GM23248 (cell line): ENCODE data around the gene PRDM12. TPM values are rescaled to one million over a fixed set of nuclear protein-coding genes. Genes with fewer than 3 reads are reported as not detected.

Experiments used
- DNase-seq: peaks from one replicate; pipeline ENCODE4 v3.0.0-alpha.2; 2015
- H2AFZ ChIP-seq: fragments of 200-600 bp; sonication (generic); 2 replicates; pipeline ENCODE4 v1.6.1; 2016; ENCODE audit warnings: antibody characterized with exemption
- H3F3A ChIP-seq: fragments of 200-600 bp; sonication (generic); 2 replicates; pipeline ENCODE4 v1.6.1; 2016; ENCODE audit warnings: mild to moderate bottlenecking, antibody characterized with exemption, mixed run types; ENCODE audit not compliant: insufficient read depth
- H3K27ac ChIP-seq: fragments of 200-600 bp; sonication (generic); 2 replicates; pipeline ENCODE4 v1.5.1; 2016; ENCODE audit warnings: mild to moderate bottlenecking
- H3K27me3 ChIP-seq: fragments of 200-600 bp; sonication (generic); replicated peaks from 2 replicates; pipeline ENCODE4 v1.6.1; 2016; ENCODE audit warnings: mild to moderate bottlenecking; ENCODE audit not compliant: insufficient read depth
- H3K36me3 ChIP-seq: fragments of 200-600 bp; sonication (generic); 2 replicates; pipeline ENCODE4 v1.6.1; 2016; ENCODE audit warnings: low read depth, mild to moderate bottlenecking
- H3K4me1 ChIP-seq: fragments of 200-600 bp; sonication (generic); 2 replicates; pipeline ENCODE4 v1.6.1; 2016; ENCODE audit warnings: mild to moderate bottlenecking; ENCODE audit not compliant: insufficient read depth
- H3K4me2 ChIP-seq: fragments of 200-600 bp; sonication (generic); one replicate; pipeline ENCODE4 v1.6.1; 2016; ENCODE audit warnings: mild to moderate bottlenecking; ENCODE audit not compliant: unreplicated experiment
- H3K4me3 ChIP-seq: fragments of 200-600 bp; sonication (generic); 2 replicates; pipeline ENCODE4 v1.5.1; 2016; ENCODE audit warnings: mild to moderate bottlenecking
- H3K79me2 ChIP-seq: fragments of 200-600 bp; sonication (generic); 2 replicates; pipeline ENCODE4 v1.6.1; 2016; ENCODE audit warnings: mild to moderate bottlenecking; ENCODE audit not compliant: insufficient read depth
- H3K9ac ChIP-seq: fragments of 200-600 bp; sonication (generic); 2 replicates; pipeline ENCODE4 v1.6.1; 2016; ENCODE audit warnings: mild to moderate bottlenecking
- H3K9me2 ChIP-seq: fragments of 200-600 bp; sonication (generic); 2 replicates; pipeline ENCODE4 v1.6.1; 2016; ENCODE audit warnings: mixed run types, mild to moderate bottlenecking, moderate library complexity; ENCODE audit not compliant: insufficient read depth
- H3K9me3 ChIP-seq: fragments of 200-600 bp; sonication (generic); one replicate; pipeline ENCODE4 v1.6.1; 2017; ENCODE audit warnings: low read depth
- H4K20me1 ChIP-seq: fragments of 200-600 bp; sonication (generic); 2 replicates; pipeline ENCODE4 v1.6.0; 2016; ENCODE audit not compliant: insufficient read depth
- EZH2 ChIP-seq: fragments of 200-600 bp; sonication (generic); IDR thresholded peaks from 2 replicates; pipeline ENCODE4 v1.6.1; 2018; ENCODE audit warnings: antibody characterized with exemption, mild to moderate bottlenecking; ENCODE audit not compliant: insufficient read depth, poor library complexity, severe bottlenecking
- EZH2phosphoT487 ChIP-seq: fragments of 200-600 bp; sonication (generic); IDR thresholded peaks from 2 replicates; pipeline ENCODE4 v1.6.1; 2018; ENCODE audit warnings: antibody characterized with exemption, moderate library complexity, mild to moderate bottlenecking, low read depth; ENCODE audit not compliant: insufficient read depth
- whole genome bisulfite sequencing, 2 experiments: methylation state at CpG; one replicate each; pipeline ENCODE4 v1.1.6; 2015 to 2017; ENCODE audit warnings: low lambda C conversion rate in 2 of 2, low coverage in 1 of 2; ENCODE audit errors: missing lambda C conversion rate in 2 of 2; 5-methylcytosine and 5-hydroxymethylcytosine counted together
- in situ Hi-C: fragments of 300-500 bp; cut with MboI; formaldehyde crosslinking; loops from 2 replicates; pipeline ENCODE4 v1.15.0; 2020
- polyA plus RNA-seq: library from polyadenylated mRNA; unstranded; fragments of >200 nt; fragmentation: Nextera tagmentation; extraction: Ambion mirVana; gene quantifications from 2 replicates; pipeline ENCODE4 v1.2.1, GENCODE V29; 2016
- total RNA-seq: library from RNA; depleted of rRNA; stranded (reverse); fragments of >200 nt; shearing (Covaris generic); gene quantifications from 2 replicates; pipeline ENCODE4 v1.2.3, GENCODE V29; 2014

Gene PRDM12
- total and polyA plus RNA-seq, 2 experiments from 2014 or later: not detected

DNA sequence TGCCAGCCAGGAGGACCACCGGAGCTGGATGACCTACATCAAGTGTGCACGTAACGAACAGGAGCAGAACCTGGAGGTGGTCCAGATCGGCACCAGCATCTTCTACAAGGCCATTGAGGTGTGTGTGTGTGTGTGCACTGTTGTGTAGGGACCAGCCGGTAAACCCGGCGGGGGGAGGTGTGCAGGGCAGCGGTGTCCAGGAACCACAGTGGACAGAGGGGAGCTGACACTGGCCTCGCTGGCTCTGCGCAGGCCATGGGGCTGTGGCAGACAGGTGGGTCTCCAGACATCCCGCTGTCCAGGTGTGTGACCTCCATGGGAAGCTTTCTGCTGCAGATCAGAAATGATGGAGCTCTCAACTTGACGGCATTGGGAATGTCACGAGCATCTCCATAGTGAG lies 3.8 kb downstream of the PRDM12 start:
- Histone ChIP-seq H2AFZ (no peak overlapping the region), H3K27me3 (peaks cover 44% of the 10 kb centered on the region), H3K79me2 (no peaks in the 10 kb centered on the region), H3K4me3 (no peak overlapping the region), H3K9ac (no peak overlapping the region), H3K36me3 (no peaks in the 10 kb centered on the region), H3K27ac (no peak overlapping the region), H3K9me2 (no peaks in the 10 kb centered on the region), H3K9me3 (no peaks in the 10 kb centered on the region), H3F3A (no peaks in the 10 kb centered on the region), H3K4me1 (no peaks in the 10 kb centered on the region), H3K4me2 (no peak overlapping the region), H4K20me1 (no peaks in the 10 kb centered on the region)
- WGBS, 2 experiments: 90 to 92% methylated on average over 13 of the region's 13 CpGs
- DNase-seq: no peak
- in situ Hi-C loops: no loop called here
- no peak for TF ChIP-seq EZH2
- TF ChIP-seq EZH2phosphoT487: no peak

DNA sequence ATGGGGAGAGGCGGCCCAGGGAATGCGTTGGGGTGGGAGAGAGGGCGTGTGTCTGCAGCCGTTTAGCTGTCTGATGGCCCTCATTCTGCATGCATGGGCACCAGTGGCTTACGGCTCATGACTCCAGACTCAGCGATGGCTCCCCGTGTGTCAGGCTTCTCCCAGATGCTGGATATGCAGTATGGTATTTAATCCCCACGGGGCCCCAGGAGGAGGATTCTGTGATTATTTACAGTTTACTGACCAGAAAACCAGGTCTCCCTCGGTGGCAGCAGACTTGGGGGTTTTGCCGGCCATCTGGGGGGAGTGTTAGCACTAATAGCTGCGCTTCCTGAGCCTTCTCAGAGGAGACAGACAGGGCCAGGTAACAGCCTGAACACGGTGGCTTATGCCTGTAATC lies 4.3 kb downstream of the PRDM12 start:
- no peak for DNase-seq
- no peak overlapping the region for H3K4me3 ChIP-seq
- peaks cover 39% of the 10 kb centered on the region for H3K27me3 ChIP-seq
- no peaks in the 10 kb centered on the region for H3K9me2 ChIP-seq
- WGBS, 2 experiments: 72% methylated on average over 12 of the region's 12 CpGs
- no peaks in the 10 kb centered on the region for H3K79me2 ChIP-seq
- H4K20me1 ChIP-seq: no peaks in the 10 kb centered on the region
- no peak overlapping the region for H2AFZ ChIP-seq
- no peak overlapping the region for H3K27ac ChIP-seq
- in situ Hi-C loops: no loop called here
- H3K9me3 ChIP-seq: no peaks in the 10 kb centered on the region
- TF ChIP-seq EZH2phosphoT487: no peak
- TF ChIP-seq EZH2: no peak
- no peaks in the 10 kb centered on the region for H3K4me1 ChIP-seq
- no peaks in the 10 kb centered on the region for H3K36me3 ChIP-seq
- no peak overlapping the region for H3K9ac ChIP-seq
- no peak overlapping the region for H3K4me2 ChIP-seq
- no peaks in the 10 kb centered on the region for H3F3A ChIP-seq

DNA sequence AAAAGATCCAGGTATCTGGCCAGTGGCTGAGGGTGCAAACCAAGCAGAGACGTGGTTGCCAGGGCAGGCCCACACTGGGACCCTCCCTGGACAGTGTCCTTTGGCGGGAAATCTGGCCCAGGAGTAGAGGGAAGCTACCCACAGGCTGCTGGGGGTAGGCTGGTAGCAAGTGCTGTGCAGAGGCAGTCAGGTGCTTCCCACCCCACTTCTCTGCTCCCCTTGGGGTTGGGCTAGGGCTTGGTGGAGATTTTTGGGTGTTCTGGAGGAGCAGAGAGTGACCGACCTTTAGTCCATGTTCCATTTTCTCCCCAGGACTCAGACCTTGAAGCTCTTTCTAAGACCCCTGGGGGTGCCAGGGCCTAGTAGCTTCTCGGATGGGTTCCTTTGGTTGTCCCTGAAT lies 5.6 kb downstream of the PRDM12 start:
- in situ Hi-C loops: no loop called here
- Histone ChIP-seq H3K4me1 (no peaks in the 10 kb centered on the region), H3K4me3 (no peak overlapping the region), H3K36me3 (no peaks in the 10 kb centered on the region), H3K9me3 (no peaks in the 10 kb centered on the region), H3K79me2 (no peaks in the 10 kb centered on the region), H4K20me1 (no peaks in the 10 kb centered on the region), H3K4me2 (no peak overlapping the region), H2AFZ (no peak overlapping the region), H3F3A (no peaks in the 10 kb centered on the region), H3K9me2 (no peaks in the 10 kb centered on the region), H3K27me3 (peaks cover 26% of the 10 kb centered on the region), H3K27ac (no peak overlapping the region), H3K9ac (no peak overlapping the region)
- no peak for TF ChIP-seq EZH2phosphoT487
- no peak for TF ChIP-seq EZH2
- no peak for DNase-seq
- WGBS, 2 experiments: 91 to 95% methylated on average over 4 of the region's 4 CpGs

DNA sequence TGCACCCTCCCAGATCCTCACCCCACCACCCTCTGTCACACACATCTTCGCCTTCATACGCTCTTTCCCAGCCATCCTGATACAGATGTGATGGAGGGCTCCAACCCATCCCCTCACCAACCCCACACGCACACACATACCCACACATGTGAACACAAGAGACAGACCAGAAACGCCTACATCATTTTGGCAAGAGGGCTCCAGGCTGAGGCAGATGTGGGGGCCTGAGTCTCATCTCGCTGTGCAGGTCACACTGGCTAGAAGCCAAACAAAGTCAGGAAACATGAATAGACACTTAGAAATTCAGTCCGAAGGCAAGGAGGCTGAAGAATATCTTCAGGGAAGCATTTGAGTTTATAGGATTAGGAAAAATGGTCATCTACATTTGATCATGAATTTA lies 6.2 kb downstream of the PRDM12 start:
- H3F3A ChIP-seq: no peaks in the 10 kb centered on the region
- no peak overlapping the region for H3K4me3 ChIP-seq
- H2AFZ ChIP-seq: no peak overlapping the region
- H3K9me3 ChIP-seq: no peaks in the 10 kb centered on the region
- no peaks in the 10 kb centered on the region for H3K36me3 ChIP-seq
- H3K79me2 ChIP-seq: no peaks in the 10 kb centered on the region
- no peak overlapping the region for H3K27ac ChIP-seq
- no peaks in the 10 kb centered on the region for H3K9me2 ChIP-seq
- 90 to 93% methylated on average over 6 of the region's 6 CpGs for WGBS, 2 experiments
- TF ChIP-seq EZH2phosphoT487 (no peak), EZH2 (no peak)
- no peaks in the 10 kb centered on the region for H4K20me1 ChIP-seq
- H3K4me1 ChIP-seq: no peaks in the 10 kb centered on the region
- H3K27me3 ChIP-seq: peaks cover 21% of the 10 kb centered on the region
- in situ Hi-C loops: no loop called here
- H3K9ac ChIP-seq: no peak overlapping the region
- no peak overlapping the region for H3K4me2 ChIP-seq
- DNase-seq: no peak

DNA sequence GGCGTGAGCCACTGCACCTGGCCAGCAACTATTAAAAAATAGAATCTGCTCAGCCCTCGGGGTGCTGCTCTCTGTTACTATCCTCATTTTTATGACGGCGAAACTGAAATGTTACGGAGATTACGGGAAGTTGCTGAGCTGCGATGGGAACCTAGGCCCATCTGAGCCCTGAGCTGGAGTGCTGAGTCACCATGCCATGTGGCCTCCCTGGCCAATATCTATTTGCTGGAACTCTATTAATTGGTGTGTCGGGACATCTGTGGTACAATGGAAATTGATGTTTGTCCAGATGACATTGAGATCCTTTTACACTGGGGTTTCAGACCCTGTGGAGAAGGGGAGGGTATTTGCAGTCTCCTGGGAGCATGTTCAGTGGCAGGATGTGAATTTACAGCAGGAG lies 8.1 kb downstream of the PRDM12 start:
- Histone ChIP-seq H3K9ac (no peak overlapping the region), H3K4me2 (no peak overlapping the region), H3K27ac (no peak overlapping the region), H3K36me3 (no peaks in the 10 kb centered on the region), H3F3A (no peaks in the 10 kb centered on the region), H3K4me3 (no peak overlapping the region), H2AFZ (no peak overlapping the region), H3K4me1 (no peaks in the 10 kb centered on the region), H3K9me2 (no peaks in the 10 kb centered on the region), H4K20me1 (no peaks in the 10 kb centered on the region), H3K27me3 (0 out of 2 replicates have a peak, but pooled peaks cover 3% of the 10 kb centered on the region), H3K9me3 (no peaks in the 10 kb centered on the region), H3K79me2 (no peaks in the 10 kb centered on the region)
- TF ChIP-seq EZH2phosphoT487 (no peak), EZH2 (no peak)
- WGBS, 2 experiments: 86 to 88% methylated on average over 8 of the region's 8 CpGs
- in situ Hi-C loops: no loop called here
- no peak for DNase-seq
